Heart right ventricle (tissue), 16 donors: ENCODE data around the gene ZBED2. TPM values are rescaled to one million over a fixed set of nuclear protein-coding genes. Genes with fewer than 3 reads are reported as not detected.
"Not testable (repeated sequence)": the region's sequence is repeated elsewhere in the genome, so short reads cannot be mapped to it uniquely, and the experiment has no call there.

ENCODE experiments used
- ATAC-seq, 8 donors: fragments of 200-7000 bp; cut with Tn5 transposase; one replicate each; pipeline ENCODE4 v1.9.1; 2020; ENCODE audit warnings: mild to moderate bottlenecking in 8 of 8, moderate library complexity in 8 of 8, moderate number of reproducible peaks in 1 of 8
- DNase-seq, 2 donors: peaks; one replicate each; pipeline ENCODE4 v3.0.0-alpha.2; 2020
- H3K27ac ChIP-seq, 10 donors: fragments of 200-600 bp; sonication (generic) in 2 of 10; one replicate each; pipeline versions ENCODE4 v1.5.0 to v1.8.0; 2020 to 2022; ENCODE audit warnings: mild to moderate bottlenecking in 3 of 10
- H3K27me3 ChIP-seq, 7 donors: fragments of 200-600 bp; one replicate each; pipeline ENCODE4 v1.8.0; 2021 to 2022; ENCODE audit warnings: mild to moderate bottlenecking in 2 of 7
- H3K36me3 ChIP-seq, 9 donors: fragments of 200-600 bp; sonication (generic) in 1 of 9; one replicate each; pipeline versions ENCODE4 v1.5.0 to v1.8.0; 2020 to 2022; ENCODE audit warnings: mild to moderate bottlenecking in 2 of 9
- H3K4me1 ChIP-seq, 9 donors: fragments of 200-600 bp; sonication (generic) in 1 of 9; one replicate each; pipeline versions ENCODE4 v1.5.0 to v1.8.0; 2020 to 2022; ENCODE audit warnings: mild to moderate bottlenecking in 4 of 9
- H3K4me3 ChIP-seq, 10 donors: fragments of 200-600 bp; sonication (generic) in 2 of 10; one replicate each; pipeline versions ENCODE4 v1.5.0 to v1.8.0; 2020 to 2022; ENCODE audit warnings: mild to moderate bottlenecking in 7 of 10, moderate library complexity in 2 of 10
- H3K9me3 ChIP-seq, 11 donors: fragments of 200-600 bp in 10 of 11; sonication (generic) in 2 of 11; one replicate each; pipeline versions ENCODE4 v1.5.0 to v1.8.0; 2013 to 2022; ENCODE audit warnings: mild to moderate bottlenecking in 2 of 11, control low read depth in 1 of 11, moderate library complexity in 1 of 11
- WGBS, 2 donors: extraction: QIAGEN DNeasy Blood & Tissue Kit; methylation state at CpG; one replicate each; pipeline ENCODE4 v1.1.7; 2013; ENCODE audit warnings: inconsistent platforms in 1 of 2; 5-methylcytosine and 5-hydroxymethylcytosine counted together
- intact Hi-C, 10 donors: fragments of 100-400 bp; cut with DNase I; formaldehyde crosslinking; loops; one replicate each; pipeline versions ENCODE4 v1.11.1 to v1.14.2; 2022
- long read RNA-seq, 3 donors: library from polyadenylated mRNA; unstranded; transcript quantifications; one replicate each; pipeline ENCODE4 v2.0.0, GENCODE V29; 2020 to 2021
- polyA plus RNA-seq, 2 donors: library from polyadenylated mRNA; stranded (reverse); fragments of 200-250 nt; gene quantifications; one replicate each; pipeline ENCODE4 v1.2.3, GENCODE V29; 2013
- total RNA-seq, 10 donors: library from RNA; stranded (reverse); fragmentation: NEBNext Ultra II Directional in 3 of 10; extraction: Animal tissue kit (Norgen Biotek cat#: 25700) in 3 of 10; gene quantifications; one replicate each; pipeline versions ENCODE4 v1.2.1 to v1.2.4, GENCODE V29; 2021 to 2023
- TF ChIP-seq, protein P1 (sequence below), 9 donors: fragments of 200-600 bp; sonication (generic) in 2 of 9; IDR thresholded peaks; one replicate each; pipeline versions ENCODE4 v1.5.0 to v1.8.0; 2021 to 2022; ENCODE audit warnings: antibody characterized with exemption in 9 of 9, mild to moderate bottlenecking in 5 of 9, moderate library complexity in 1 of 9
- donor health status: Arrhythmogenic right ventricular cardiomyopathy.
- donor health status: ischemic (EF 13 %, LVEDD 7.1; RV severe dilation, severe dysfunction).
- donor health status: healthy with polysubstance abuse.
- donor health status: DM: no; HTN: yes; CAD: no.
- donor health status: DM: no; HTN: no; CAD: no.
- donor health status: ischemic (EF 25% LVEDD 6.9; RV normal size, moderate dysfunction).
- donor health status: ischemic (EF 25% LVEDD 5.7; RV mildly dilated, moderate dysfunction).
- donor health status: healthy.
- donor health status: DM: yes; HTN: yes; CAD: no.
- donor health status: Ischemic cardiomyopathy.
- donor health status: ischemic (EF 35%, LVEDD 5.7; RV mildly dilated, moderate dysfunction).
- donor health status: nonischemic (EF 11% LVEDD 7.7; RV severe dilation, severe dysfunction).
- donor health status: DM: yes; HTN: yes; CAD: no.
- donor health status: PGD.
- donor health status: ischemic (EF 29% LVEDD 5.4; RV normal size, mild dysfunction).
- donor health status: nonischemic (EF 23%, LVEDD 6.1; RV moderate dilation, normal function).

Gene ZBED2, protein sequence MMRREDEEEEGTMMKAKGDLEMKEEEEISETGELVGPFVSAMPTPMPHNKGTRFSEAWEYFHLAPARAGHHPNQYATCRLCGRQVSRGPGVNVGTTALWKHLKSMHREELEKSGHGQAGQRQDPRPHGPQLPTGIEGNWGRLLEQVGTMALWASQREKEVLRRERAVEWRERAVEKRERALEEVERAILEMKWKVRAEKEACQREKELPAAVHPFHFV
- under 1 TPM in 1 of 10 donors, not detected in 9; 0.83 TPM for total RNA-seq
- polyA plus RNA-seq: not detected
- long read RNA-seq, donor 1: 0 reads
- long read RNA-seq, donor 2: 0 reads
- long read RNA-seq, donor 3: 0 reads

DNA sequence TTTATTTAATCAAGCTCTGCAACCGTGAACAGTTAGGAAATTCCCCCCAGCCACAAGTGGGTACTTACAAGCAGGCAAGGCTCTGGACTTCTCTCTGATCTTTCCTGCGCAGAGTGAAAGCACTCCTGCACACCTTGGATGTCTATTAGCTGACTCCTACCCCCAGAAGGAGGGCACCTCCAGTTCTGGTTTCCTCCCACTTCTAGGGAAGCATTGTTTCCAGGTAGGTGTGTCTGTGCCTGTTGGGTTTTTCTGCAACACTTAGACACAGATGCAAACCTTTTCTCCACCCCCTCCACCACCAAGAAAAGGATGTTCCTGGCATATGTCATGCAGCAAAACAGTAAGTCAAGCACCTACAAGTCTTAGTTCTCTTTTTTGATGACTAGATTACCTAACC lies at the start of gene ZBED2:
Gene ZBED2 (minus strand): TSS at position 115 of the 400 bp plus-strand sequence. CDS start 1,145 bp downstream, outside the sequence.
- no peak within 1 kb of the TSS for H3K4me3 ChIP-seq
- no peaks in the 10 kb centered on the region for H3K9me3 ChIP-seq
- H3K27ac ChIP-seq: no peak within 1 kb of the TSS
- no peaks in the 10 kb centered on the region for H3K36me3 ChIP-seq
- ATAC-seq (no peak), DNase-seq (no peak)
- H3K4me1 ChIP-seq: no peaks in the 10 kb centered on the region
- intact Hi-C loops: no loop called here
- WGBS, 2 donors: 75 to 93% methylated on average over 2 of the region's 2 CpGs
- H3K27me3 ChIP-seq: peaks cover 0 to 16% (median 0%) of the 10 kb centered on the region in 7 donors
- TF ChIP-seq, protein P1, sequence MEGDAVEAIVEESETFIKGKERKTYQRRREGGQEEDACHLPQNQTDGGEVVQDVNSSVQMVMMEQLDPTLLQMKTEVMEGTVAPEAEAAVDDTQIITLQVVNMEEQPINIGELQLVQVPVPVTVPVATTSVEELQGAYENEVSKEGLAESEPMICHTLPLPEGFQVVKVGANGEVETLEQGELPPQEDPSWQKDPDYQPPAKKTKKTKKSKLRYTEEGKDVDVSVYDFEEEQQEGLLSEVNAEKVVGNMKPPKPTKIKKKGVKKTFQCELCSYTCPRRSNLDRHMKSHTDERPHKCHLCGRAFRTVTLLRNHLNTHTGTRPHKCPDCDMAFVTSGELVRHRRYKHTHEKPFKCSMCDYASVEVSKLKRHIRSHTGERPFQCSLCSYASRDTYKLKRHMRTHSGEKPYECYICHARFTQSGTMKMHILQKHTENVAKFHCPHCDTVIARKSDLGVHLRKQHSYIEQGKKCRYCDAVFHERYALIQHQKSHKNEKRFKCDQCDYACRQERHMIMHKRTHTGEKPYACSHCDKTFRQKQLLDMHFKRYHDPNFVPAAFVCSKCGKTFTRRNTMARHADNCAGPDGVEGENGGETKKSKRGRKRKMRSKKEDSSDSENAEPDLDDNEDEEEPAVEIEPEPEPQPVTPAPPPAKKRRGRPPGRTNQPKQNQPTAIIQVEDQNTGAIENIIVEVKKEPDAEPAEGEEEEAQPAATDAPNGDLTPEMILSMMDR (IDR thresholded peaks at IDR 0.05): no peak

DNA sequence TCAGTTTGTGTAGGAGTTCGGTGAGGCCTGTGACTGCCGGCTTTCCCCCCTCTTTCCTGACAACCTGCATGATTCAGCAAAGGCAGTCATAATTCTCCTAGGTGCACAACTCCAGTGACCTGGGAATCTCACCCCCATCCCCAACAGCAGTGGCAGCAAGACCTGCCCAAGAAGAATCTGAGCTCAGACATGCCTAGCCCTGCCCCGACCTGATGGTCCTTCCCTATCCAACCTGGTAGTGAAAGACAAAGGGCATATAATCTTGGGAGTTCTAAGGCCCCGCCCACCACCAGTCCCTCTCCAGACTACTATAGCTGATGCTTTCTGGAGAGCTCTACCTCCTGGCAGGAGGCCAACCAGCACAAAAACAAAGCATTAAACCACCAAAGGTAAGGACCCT lies 44.2 kb upstream of the ZBED2 start:
- Histone ChIP-seq H3K4me3 (no peak overlapping the region), H3K27ac (no peak overlapping the region), H3K36me3 (no peaks in the 10 kb centered on the region), H3K9me3 (peaks cover 0 to 19% (median 6%) of the 10 kb centered on the region in 11 donors), H3K4me1 (no peaks in the 10 kb centered on the region), H3K27me3 (no peaks in the 10 kb centered on the region)
- ATAC-seq (no peak), DNase-seq (no peak)
- WGBS, 2 donors: 78 to 90% methylated on average over 4 of the region's 4 CpGs
- TF ChIP-seq, protein P1 (IDR thresholded peaks at IDR 0.05): no peak
- intact Hi-C loops: no loop called here

DNA sequence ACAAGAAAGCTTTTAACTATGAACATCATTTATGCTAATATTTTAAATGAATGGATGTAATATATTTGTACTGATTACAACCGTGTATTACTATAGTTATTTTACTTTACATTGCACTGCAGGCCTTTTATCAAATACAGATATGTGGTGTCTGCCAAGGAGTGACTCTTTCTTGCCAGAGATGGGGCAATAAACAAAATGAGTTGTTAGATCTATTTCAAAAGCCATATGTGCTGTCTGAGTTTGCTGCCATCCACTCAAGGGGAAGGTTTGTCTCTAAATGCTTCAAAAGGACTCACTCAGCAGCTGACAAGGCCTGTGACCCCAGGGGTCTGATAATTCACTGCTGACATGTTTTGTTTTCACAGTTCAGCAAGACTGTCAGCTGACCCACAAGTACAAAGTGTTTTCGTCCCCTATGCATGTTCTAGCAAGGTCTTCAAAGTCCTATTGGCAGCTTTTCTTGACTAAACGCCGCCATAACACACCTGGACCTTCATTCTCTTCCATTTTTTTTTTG lies 41.3 kb upstream of the ZBED2 start:
- intact Hi-C loops: no loop called here
- WGBS, 2 donors: 30 to 49% methylated on average over 4 of the region's 4 CpGs
- ATAC-seq (no peak), DNase-seq (no peak)
- Histone ChIP-seq H3K27me3 (no peaks in the 10 kb centered on the region), H3K9me3 (no peaks in the 10 kb centered on the region), H3K4me1 (no peaks in the 10 kb centered on the region), H3K27ac (no peak overlapping the region), H3K36me3 (no peaks in the 10 kb centered on the region), H3K4me3 (no peak overlapping the region)
- TF ChIP-seq, protein P1 (IDR thresholded peaks at IDR 0.05): no peak

DNA sequence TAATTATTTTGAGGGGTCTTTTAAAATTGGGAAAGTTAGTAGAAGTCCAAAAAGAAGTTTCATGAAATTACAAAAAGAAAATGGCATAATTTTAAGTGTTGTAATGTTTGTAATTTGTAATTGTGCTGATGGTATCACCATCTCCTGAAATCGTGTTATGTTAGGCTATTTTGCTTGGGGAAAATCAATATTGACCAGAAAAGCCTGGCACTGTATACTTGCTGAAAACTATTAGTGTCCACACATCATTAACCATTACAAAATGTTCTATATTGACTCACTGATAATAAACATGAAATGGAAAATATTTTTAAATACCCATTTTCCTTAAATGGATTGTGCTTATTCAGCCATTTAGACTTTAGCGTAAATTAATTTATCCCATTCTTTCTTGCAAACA lies 40.3 kb upstream of the ZBED2 start:
- intact Hi-C loops: no loop called here
- H3K27me3 ChIP-seq: no peaks in the 10 kb centered on the region
- ATAC-seq (no peak), DNase-seq (no peak)
- 79% methylated on average over 2 of the region's 2 CpGs for WGBS, 2 donors
- no peaks in the 10 kb centered on the region for H3K4me1 ChIP-seq
- H3K4me3 ChIP-seq: no peak overlapping the region
- H3K27ac ChIP-seq: no peak overlapping the region
- TF ChIP-seq, protein P1 (IDR thresholded peaks at IDR 0.05): no peak
- peaks cover 0 to under 1% (median 0%) of the 10 kb centered on the region in 11 donors for H3K9me3 ChIP-seq
- no peaks in the 10 kb centered on the region for H3K36me3 ChIP-seq

DNA sequence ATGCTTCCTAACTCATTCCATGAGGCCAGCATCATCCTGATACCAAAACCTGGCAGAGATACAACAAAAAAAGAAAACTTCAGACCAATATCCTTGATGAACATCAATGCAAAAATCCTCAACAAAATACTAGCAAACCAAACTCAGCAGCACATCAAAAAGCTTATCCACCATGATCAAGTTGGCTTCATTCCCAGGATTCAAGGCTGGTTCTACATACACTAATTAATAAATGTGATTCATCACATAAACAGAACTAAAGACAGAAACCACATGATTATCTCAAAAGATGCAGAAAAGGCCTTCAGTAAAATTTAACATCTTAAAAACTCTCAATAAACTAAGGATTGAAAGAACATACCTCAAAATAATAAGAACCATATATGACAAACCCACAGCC lies 35.5 kb upstream of the ZBED2 start:
- H3K4me3 ChIP-seq, DNase-seq, H3K27me3 ChIP-seq, intact Hi-C loops, H3K36me3 ChIP-seq, ATAC-seq, H3K27ac ChIP-seq, H3K4me1 ChIP-seq: not testable (repeated sequence)
- H3K9me3 ChIP-seq: peaks cover 0 to 31% (median 0%) of the 10 kb centered on the region in 11 donors

DNA sequence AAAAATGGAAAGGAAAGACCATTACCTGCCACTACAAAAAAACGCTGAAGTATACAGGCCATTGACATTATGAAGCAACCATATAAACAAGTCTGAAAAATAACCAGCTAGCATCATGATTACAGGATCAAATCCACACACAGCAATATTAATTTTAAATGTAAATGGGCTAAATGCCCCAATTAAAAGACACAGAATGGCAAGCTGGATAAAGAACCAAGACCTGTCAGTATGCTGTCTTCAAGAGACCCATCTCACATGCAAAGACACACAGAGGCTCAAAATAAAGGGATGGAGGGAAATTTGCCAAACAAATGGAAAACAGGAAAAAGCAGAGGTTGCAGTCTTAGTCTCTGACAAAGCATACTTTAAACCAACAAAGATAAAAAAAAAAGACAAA lies 33.9 kb upstream of the ZBED2 start:
- DNase-seq, H3K4me3 ChIP-seq, H3K4me1 ChIP-seq, H3K27ac ChIP-seq, H3K36me3 ChIP-seq, ATAC-seq, intact Hi-C loops, H3K27me3 ChIP-seq: not testable (repeated sequence)
- H3K9me3 ChIP-seq: peaks cover 0 to 31% (median 0%) of the 10 kb centered on the region in 11 donors
- WGBS, 2 donors: 98 to 100% methylated on average over 1 of the region's 1 CpG
